Stomach (tissue), 4 donors: ENCODE data around the gene ATG9A.

Source experiments
- EP300 ChIP-seq: sonication (generic); formaldehyde crosslinking; IDR thresholded peaks from one replicate; pipeline ENCODE4 v1.6.1; 2017; ENCODE audit warnings: antibody characterized with exemption
- POLR2A ChIP-seq, 4 donors: fragments of 450-650 bp; IDR thresholded peaks; one replicate each; pipeline ENCODE4 v1.6.1; 2016; ENCODE audit warnings: antibody characterized with exemption in 4 of 4, control low read depth in 2 of 4, mild to moderate bottlenecking in 1 of 4, moderate library complexity in 1 of 4
- POLR2AphosphoS5 ChIP-seq, 3 donors: sonication (generic); formaldehyde crosslinking; IDR thresholded peaks; one replicate each; pipeline ENCODE4 v1.6.1; 2016; ENCODE audit warnings: antibody characterized with exemption in 3 of 3

GRCh38 chr2:219251656-219252055, 22.2 kb upstream of the ATG9A start:
- TF ChIP-seq POLR2AphosphoS5 (IDR thresholded peaks at IDR 0.05) (no peak), POLR2A (IDR thresholded peaks at IDR 0.05) (no peak), EP300 (no peak)
